Esophagus mucosa (tissue), 1 donor: ENCODE measurements around the gene CLEC6A. TPM values are rescaled to one million over a fixed set of nuclear protein-coding genes. Genes with fewer than 3 reads are reported as not detected.
A peak's percentile ranks its signal among the peaks of the same experiment; 100 is the strongest.
"Not testable (repeated sequence)": the region's sequence is repeated elsewhere in the genome, so short reads cannot be mapped to it uniquely, and the experiment has no call there.

Source experiments
- ATAC-seq: fragments of 200-7000 bp; cut with Tn5 transposase; one replicate; pipeline ENCODE4 v1.9.1; 2020
- total RNA-seq: library from RNA; stranded (reverse); gene quantifications from one replicate; pipeline ENCODE4 v1.2.4, GENCODE V29; 2023
- donor health status: DM: yes; HTN: yes; CAD: no.

CLEC6A gene
- total RNA-seq: not detected

- ATAC-seq: no peak
These were observed at the start of gene CLEC6A for GRCh38 chr12:8455727-8456360. Gene CLEC6A, plus strand, starts transcription at chr12:8455962. Its CDS starts 150 bp downstream, at chr12:8456112.

GRCh38 chr12:8419576-8419975 lies 36.2 kb upstream of the CLEC6A start:
- ATAC-seq: not testable (repeated sequence)

GRCh38 chr12:8420506-8420905 lies 35.3 kb upstream of the CLEC6A start:
- ATAC-seq: no peak

- ATAC-seq: not testable (repeated sequence)
These were observed 11.1 kb upstream of the CLEC6A start for GRCh38 chr12:8444536-8445278.

- no peak for ATAC-seq
These were observed 10.0 kb upstream of the CLEC6A start for GRCh38 chr12:8445731-8446130.

- ATAC-seq: no peak
These were observed 8.9 kb upstream of the CLEC6A start for GRCh38 chr12:8446642-8447547.

- ATAC-seq: no peak
These were observed 6.4 kb upstream of the CLEC6A start for GRCh38 chr12:8449355-8449859.

GRCh38 chr12:8452036-8452435 lies 3.7 kb upstream of the CLEC6A start:
- ATAC-seq: no peak

- ATAC-seq: no peak
These were observed 2.7 kb upstream of the CLEC6A start for GRCh38 chr12:8453021-8453513.

GRCh38 chr12:8453796-8454195 lies 2.0 kb upstream of the CLEC6A start:
- no peak for ATAC-seq

GRCh38 chr12:8455271-8455670 lies 491 bp upstream of the CLEC6A start:
- ATAC-seq: no peak

GRCh38 chr12:8461426-8461825 lies 5.7 kb downstream of the CLEC6A start:
- no peak for ATAC-seq

- no peak for ATAC-seq
These were observed 9.7 kb downstream of the CLEC6A start for GRCh38 chr12:8465301-8465996.

GRCh38 chr12:8466241-8466640 lies 10.5 kb downstream of the CLEC6A start:
- ATAC-seq: no peak

GRCh38 chr12:8471090-8471489 lies 15.3 kb downstream of the CLEC6A start:
- no peak for ATAC-seq

GRCh38 chr12:8475508-8476203 lies 19.9 kb downstream of the CLEC6A start:
- no peak for ATAC-seq

- no peak for ATAC-seq
These were observed 26.9 kb downstream of the CLEC6A start for GRCh38 chr12:8482571-8483061.

GRCh38 chr12:8483079-8483478 lies 27.3 kb downstream of the CLEC6A start:
- ATAC-seq: peak; percentile 26

- ATAC-seq: no peak
These were observed 36.1 kb downstream of the CLEC6A start for GRCh38 chr12:8491646-8492530.

- ATAC-seq: peak; percentile 36
These were observed 37.3 kb downstream of the CLEC6A start for GRCh38 chr12:8493084-8493483.
